NCI-H2029 treated with DMSO at 0.1 percent for 48 hours (cell line): Measurements from ENCODE around the gene OR2C1.

Experiments used
- DNase-seq: peaks from one replicate; lab custom pipeline; 2025; lab: John Stamatoyannopoulos, UW

The OR2C1 gene

GRCh38 chr16:3400446-3400778 lies 44.7 kb downstream of the OR2C1 start:
- DNase-seq = no peak

GRCh38 chr16:3400779-3401688 lies 45.3 kb downstream of the OR2C1 start, which contains the start of the genes ZNF174 and ZSCAN32:
Gene ZNF174 (plus strand): TSS chr16:3401215. CDS start chr16:3402005, 790 bp downstream.
Gene ZSCAN32 (minus strand): TSS chr16:3401004. CDS start chr16:3397557, 3,447 bp downstream.
- peak; percentile 86 for DNase-seq

- no peak for DNase-seq
Measured at GRCh38 chr16:3401719-3402397, 46.2 kb downstream of the OR2C1 start.
